Testis (tissue), 3 donors: Measurements from ENCODE around the gene OSBPL3. TPM values are rescaled to one million over a fixed set of nuclear protein-coding genes. Genes with fewer than 3 reads are reported as not detected.

ENCODE experiments used
- DNase-seq: peaks from one replicate; pipeline ENCODE4 v3.0.0-alpha.2; 2019
- H3K27ac ChIP-seq, 2 donors: fragments of 200-600 bp; sonication (generic); one replicate each; pipeline ENCODE4 v1.5.1; 2019
- H3K27me3 ChIP-seq: fragments of 200-600 bp; sonication (generic); one replicate; pipeline ENCODE4 v1.5.1; 2019
- H3K36me3 ChIP-seq: fragments of 200-600 bp; sonication (generic); one replicate; pipeline ENCODE4 v1.5.1; 2017; ENCODE audit warnings: low read depth; ENCODE audit errors: missing control alignments
- H3K4me1 ChIP-seq: fragments of 200-600 bp; sonication (generic); one replicate; pipeline ENCODE4 v1.5.1; 2019
- H3K4me3 ChIP-seq, 2 donors: fragments of 200-600 bp; sonication (generic); one replicate each; pipeline ENCODE4 v1.5.1; 2017 to 2019
- H3K9me3 ChIP-seq: fragments of 200-600 bp; sonication (generic); one replicate; pipeline ENCODE4 v1.5.1; 2017
- POLR2A ChIP-seq: fragments of 450-650 bp; IDR thresholded peaks from one replicate; pipeline ENCODE4 v1.6.1; 2017; ENCODE audit warnings: antibody characterized with exemption, mild to moderate bottlenecking, moderate library complexity
- WGBS, 2 donors: methylation state at CpG; one replicate each; pipeline ENCODE4 v1.1.5; 2018; 5-methylcytosine and 5-hydroxymethylcytosine counted together
- intact Hi-C: fragments of 100-400 bp; cut with DNase I; formaldehyde crosslinking; loops from one replicate; pipeline ENCODE4 v1.15.1; 2023; ENCODE audit warnings: low total_unique reads
- polyA plus RNA-seq: library from polyadenylated mRNA; stranded (reverse); fragments of 350-450 nt; fragmentation: Illumina TruSeq; extraction: RNeasy Lipid Tissue Mini Kit (QIAGEN cat#74804); gene quantifications from one replicate; pipeline ENCODE4 v1.2.3, GENCODE V29; 2014; ENCODE audit warnings: low read depth, low replicate concordance; ENCODE audit not compliant: insufficient read depth
- total RNA-seq, 2 donors: library from RNA; depleted of rRNA; stranded (reverse); fragments of >200 nt; gene quantifications; one replicate each; pipeline ENCODE4 v1.2.3, GENCODE V29; 2016
- TF ChIP-seq, protein P1 (sequence below), 3 experiments: fragments of 450-650 bp in 2 of 3; fragments of 200-600 bp in 1 of 3; sonication (generic) in 1 of 3; IDR thresholded peaks; one replicate each; pipeline ENCODE4 v1.5.1; 2016 to 2019; ENCODE audit warnings: antibody characterized with exemption in 3 of 3, mild to moderate bottlenecking in 2 of 3, moderate library complexity in 1 of 3

Gene OSBPL3
- total and polyA plus RNA-seq, 3 donors from 2014 or later = 5.6 to 9.4 (median 6.9) TPM

DNA sequence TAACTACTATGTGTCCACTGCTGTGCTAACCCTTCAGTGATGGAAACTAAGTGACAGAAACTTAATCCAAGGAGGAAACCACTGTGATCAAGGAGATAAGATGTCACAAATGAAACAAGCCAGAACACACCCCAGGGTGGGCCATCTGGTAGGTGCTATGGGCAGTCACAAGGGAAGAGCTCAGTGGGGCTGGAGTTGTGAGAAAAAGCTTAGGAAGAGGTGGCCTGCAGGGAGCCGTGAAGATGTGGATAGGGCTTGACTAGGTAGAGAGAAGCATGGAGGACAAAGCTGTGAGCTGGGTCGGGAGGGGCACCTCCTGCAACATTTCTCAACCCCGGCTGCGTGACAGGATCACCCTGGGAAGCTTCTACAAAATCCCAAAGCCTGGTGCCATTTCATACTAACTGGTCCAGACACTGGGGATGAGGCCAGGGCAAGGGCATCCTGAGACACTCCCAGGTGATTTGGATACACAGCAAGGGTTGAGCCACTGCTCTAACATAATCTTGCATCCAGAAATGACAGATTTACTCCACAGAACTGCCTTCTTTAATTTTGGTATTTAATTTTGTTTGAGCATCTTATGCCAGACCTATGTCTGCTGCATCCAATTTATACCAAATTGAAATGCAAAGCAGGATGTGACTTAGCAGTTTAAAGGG, 69.3 kb downstream of the OSBPL3 start:
- 84 to 87% methylated on average over 4 of the region's 4 CpGs for WGBS, 2 donors
- TF ChIP-seq POLR2A = no peak
- TF ChIP-seq, protein P1, sequence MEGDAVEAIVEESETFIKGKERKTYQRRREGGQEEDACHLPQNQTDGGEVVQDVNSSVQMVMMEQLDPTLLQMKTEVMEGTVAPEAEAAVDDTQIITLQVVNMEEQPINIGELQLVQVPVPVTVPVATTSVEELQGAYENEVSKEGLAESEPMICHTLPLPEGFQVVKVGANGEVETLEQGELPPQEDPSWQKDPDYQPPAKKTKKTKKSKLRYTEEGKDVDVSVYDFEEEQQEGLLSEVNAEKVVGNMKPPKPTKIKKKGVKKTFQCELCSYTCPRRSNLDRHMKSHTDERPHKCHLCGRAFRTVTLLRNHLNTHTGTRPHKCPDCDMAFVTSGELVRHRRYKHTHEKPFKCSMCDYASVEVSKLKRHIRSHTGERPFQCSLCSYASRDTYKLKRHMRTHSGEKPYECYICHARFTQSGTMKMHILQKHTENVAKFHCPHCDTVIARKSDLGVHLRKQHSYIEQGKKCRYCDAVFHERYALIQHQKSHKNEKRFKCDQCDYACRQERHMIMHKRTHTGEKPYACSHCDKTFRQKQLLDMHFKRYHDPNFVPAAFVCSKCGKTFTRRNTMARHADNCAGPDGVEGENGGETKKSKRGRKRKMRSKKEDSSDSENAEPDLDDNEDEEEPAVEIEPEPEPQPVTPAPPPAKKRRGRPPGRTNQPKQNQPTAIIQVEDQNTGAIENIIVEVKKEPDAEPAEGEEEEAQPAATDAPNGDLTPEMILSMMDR (IDR thresholded peaks at IDR 0.05) = no peak
- Histone ChIP-seq H3K9me3 (no peaks in the 10 kb centered on the region), H3K4me1 (no peaks in the 10 kb centered on the region), H3K27me3 (no peaks in the 10 kb centered on the region), H3K4me3 (no peak overlapping the region), H3K27ac (no peak overlapping the region), H3K36me3 (no peaks in the 10 kb centered on the region)
- intact Hi-C loops = no loop called here
- DNase-seq = no peak

DNA sequence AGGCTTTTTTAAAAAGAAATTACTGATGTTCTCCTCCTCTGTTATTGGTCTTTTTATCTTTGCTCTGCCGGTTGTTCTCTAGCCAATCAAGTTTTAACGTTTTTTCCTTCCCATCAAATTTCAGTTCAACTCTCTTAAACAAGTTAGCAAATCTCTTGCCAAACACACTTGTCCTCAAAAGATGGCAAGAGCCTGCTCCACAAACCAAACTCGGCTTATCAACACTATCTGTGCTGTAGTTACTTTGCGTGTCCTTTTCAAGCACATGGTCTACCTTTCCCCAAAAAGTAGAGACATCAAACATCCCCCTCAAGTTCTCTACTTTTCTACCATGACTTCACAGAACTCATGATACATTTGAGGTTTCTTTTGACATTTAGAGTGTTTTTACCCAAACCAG, 71.3 kb downstream of the OSBPL3 start:
- H3K27me3 ChIP-seq = no peaks in the 10 kb centered on the region
- intact Hi-C loops = no loop called here
- TF ChIP-seq, protein P1 (IDR thresholded peaks at IDR 0.05) = no peak
- TF ChIP-seq POLR2A = no peak
- no peak overlapping the region for H3K27ac ChIP-seq
- H3K9me3 ChIP-seq = no peaks in the 10 kb centered on the region
- WGBS, 2 donors = 87% methylated on average over 4 of the region's 4 CpGs
- DNase-seq = no peak
- no peaks in the 10 kb centered on the region for H3K36me3 ChIP-seq
- no peaks in the 10 kb centered on the region for H3K4me1 ChIP-seq
- no peak overlapping the region for H3K4me3 ChIP-seq

DNA sequence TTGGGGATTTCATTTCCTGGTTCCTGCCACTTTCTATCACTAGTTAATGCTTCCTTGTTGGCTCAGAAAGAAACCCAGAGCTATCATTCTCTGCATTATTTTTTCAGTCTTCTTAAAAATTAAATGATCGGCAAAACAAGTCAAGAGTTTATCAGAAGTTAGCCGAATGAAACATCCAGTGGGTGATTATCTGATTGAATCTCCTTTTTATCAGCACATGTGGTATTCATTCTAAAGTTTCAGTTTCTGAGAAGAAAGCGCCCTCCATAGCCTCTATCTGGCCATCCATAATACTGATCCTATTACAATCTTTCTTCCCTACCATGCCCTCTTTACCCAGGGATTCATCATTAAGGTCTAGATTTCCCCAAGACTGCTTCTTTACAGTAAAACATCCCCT, 71.8 kb downstream of the OSBPL3 start:
- Histone ChIP-seq H3K4me1 (no peaks in the 10 kb centered on the region), H3K27ac (no peak overlapping the region), H3K9me3 (no peaks in the 10 kb centered on the region), H3K4me3 (no peak overlapping the region), H3K27me3 (no peaks in the 10 kb centered on the region), H3K36me3 (no peaks in the 10 kb centered on the region)
- intact Hi-C loops = no loop called here
- TF ChIP-seq, protein P1 (IDR thresholded peaks at IDR 0.05) = no peak
- TF ChIP-seq POLR2A = no peak
- DNase-seq = no peak
- WGBS, 2 donors = 84 to 87% methylated on average over 3 of the region's 3 CpGs

DNA sequence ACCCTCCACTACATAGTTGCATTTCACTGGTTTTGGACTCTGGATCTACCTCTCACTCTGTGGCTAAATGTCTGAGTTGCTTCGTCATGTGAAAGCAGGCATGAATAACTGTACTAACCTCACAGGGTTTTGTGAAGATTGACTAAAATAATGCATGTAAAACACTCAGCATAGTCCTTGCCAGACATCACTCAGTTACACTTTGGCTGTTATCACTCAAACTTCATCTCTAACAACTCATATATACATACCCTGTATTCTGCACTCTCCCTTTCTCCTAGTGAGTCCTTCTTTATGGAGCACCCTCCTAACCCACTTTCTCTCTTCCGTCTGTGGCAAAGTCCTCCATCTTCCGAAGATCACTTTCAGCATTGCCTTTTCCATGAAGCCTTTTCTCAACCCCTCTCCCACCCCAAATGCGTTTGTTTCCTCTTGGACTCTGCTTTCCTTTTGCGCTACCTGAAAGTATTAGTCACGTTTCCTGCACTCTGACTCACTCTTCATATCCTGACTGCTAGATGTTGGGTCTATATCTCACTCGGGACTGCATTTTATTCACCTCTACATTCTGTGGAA, 72.6 kb downstream of the OSBPL3 start:
- 78 to 85% methylated on average over 7 of the region's 7 CpGs for WGBS, 2 donors
- no peaks in the 10 kb centered on the region for H3K27me3 ChIP-seq
- intact Hi-C loops = no loop called here
- DNase-seq = no peak
- no peak for TF ChIP-seq POLR2A
- TF ChIP-seq, protein P1 (IDR thresholded peaks at IDR 0.05) = no peak
- no peaks in the 10 kb centered on the region for H3K9me3 ChIP-seq
- no peak overlapping the region for H3K27ac ChIP-seq
- no peak overlapping the region for H3K4me3 ChIP-seq
- no peaks in the 10 kb centered on the region for H3K36me3 ChIP-seq
- H3K4me1 ChIP-seq = no peaks in the 10 kb centered on the region
